ENCODE measurements around the gene SYCP2L. TPM values are rescaled to one million over a fixed set of nuclear protein-coding genes. Genes with fewer than 3 reads are reported as not detected.
"Not testable (repeated sequence)": the region's sequence is repeated elsewhere in the genome, so short reads cannot be mapped to it uniquely, and the experiment has no call there.

SYCP2L gene
- total RNA-seq, 4 donors from 2014 or later: 0.95 TPM; not detected in 3

- Histone ChIP-seq H3K4me3 (no peak overlapping the region), H3K36me3 (no peaks in the 10 kb centered on the region), H3K9me3 (no peaks in the 10 kb centered on the region), H3K27ac (no peak overlapping the region), H3K27me3 (no peaks in the 10 kb centered on the region), H3K4me1 (no peaks in the 10 kb centered on the region)
- WGBS, 2 donors (ENCODE audit: low coverage in 1 of 2): 86 to 96% methylated on average over 3 to 5 of the region's 5 CpGs
- DNase-seq: no peak
- in situ Hi-C loops (cut with MboI; ENCODE audit: low pct_ligation_motif_present in 1 of 4, low pct_unique_long_range_greater_than_20kb in 1 of 4, low sequenced_read_pairs in 3 of 4): no loop called here
- TF ChIP-seq POLR2A (IDR thresholded peaks at IDR 0.05) (no peak), POLR2AphosphoS5 (IDR thresholded peaks at IDR 0.05) (no peak)
- intact Hi-C loops (cut with DNase I; ENCODE audit: low total_unique reads): no loop called here
These were observed 90.5 kb downstream of the SYCP2L start for GRCh38 chr6:10977231-10977968.

DNA sequence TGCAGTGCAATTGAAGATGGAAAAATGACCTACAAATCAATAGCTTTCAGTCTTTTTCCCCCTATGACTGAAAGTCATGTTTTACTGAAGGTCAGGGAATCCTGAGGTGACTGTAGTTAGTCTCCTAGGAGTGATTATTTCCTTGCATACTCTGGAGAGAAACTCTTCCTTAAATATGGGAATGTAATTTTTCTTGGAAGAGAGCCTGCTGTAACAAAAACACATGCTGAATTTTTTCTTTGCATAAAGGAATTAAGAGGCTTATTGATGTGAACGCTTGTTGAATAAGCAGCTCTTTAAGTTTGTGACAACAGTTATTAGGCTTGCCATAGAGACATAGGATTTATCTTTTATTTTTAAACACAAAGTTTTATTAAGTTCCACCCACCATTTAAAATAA is 92.8 kb downstream of the SYCP2L start:
- WGBS, 2 donors (ENCODE audit: low coverage in 1 of 2): 59 to 67% methylated on average over 1 of the region's 1 CpG
- Histone ChIP-seq H3K27ac (no peak overlapping the region), H3K27me3 (no peaks in the 10 kb centered on the region), H3K4me1 (no peaks in the 10 kb centered on the region), H3K4me3 (no peak overlapping the region), H3K36me3 (no peaks in the 10 kb centered on the region), H3K9me3 (no peaks in the 10 kb centered on the region)
- in situ Hi-C loops (cut with MboI; ENCODE audit: low pct_ligation_motif_present in 1 of 4, low pct_unique_long_range_greater_than_20kb in 1 of 4, low sequenced_read_pairs in 3 of 4): no loop called here
- TF ChIP-seq EP300 (IDR thresholded peaks at IDR 0.05; ENCODE audit: low read depth) (no peak), POLR2A (IDR thresholded peaks at IDR 0.05) (no peak), POLR2AphosphoS5 (IDR thresholded peaks at IDR 0.05) (no peak)
- TF ChIP-seq, protein P1, sequence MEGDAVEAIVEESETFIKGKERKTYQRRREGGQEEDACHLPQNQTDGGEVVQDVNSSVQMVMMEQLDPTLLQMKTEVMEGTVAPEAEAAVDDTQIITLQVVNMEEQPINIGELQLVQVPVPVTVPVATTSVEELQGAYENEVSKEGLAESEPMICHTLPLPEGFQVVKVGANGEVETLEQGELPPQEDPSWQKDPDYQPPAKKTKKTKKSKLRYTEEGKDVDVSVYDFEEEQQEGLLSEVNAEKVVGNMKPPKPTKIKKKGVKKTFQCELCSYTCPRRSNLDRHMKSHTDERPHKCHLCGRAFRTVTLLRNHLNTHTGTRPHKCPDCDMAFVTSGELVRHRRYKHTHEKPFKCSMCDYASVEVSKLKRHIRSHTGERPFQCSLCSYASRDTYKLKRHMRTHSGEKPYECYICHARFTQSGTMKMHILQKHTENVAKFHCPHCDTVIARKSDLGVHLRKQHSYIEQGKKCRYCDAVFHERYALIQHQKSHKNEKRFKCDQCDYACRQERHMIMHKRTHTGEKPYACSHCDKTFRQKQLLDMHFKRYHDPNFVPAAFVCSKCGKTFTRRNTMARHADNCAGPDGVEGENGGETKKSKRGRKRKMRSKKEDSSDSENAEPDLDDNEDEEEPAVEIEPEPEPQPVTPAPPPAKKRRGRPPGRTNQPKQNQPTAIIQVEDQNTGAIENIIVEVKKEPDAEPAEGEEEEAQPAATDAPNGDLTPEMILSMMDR (IDR thresholded peaks at IDR 0.05): no peak
- DNase-seq: no peak
- intact Hi-C loops (cut with DNase I; ENCODE audit: low total_unique reads): no loop called here

DNA sequence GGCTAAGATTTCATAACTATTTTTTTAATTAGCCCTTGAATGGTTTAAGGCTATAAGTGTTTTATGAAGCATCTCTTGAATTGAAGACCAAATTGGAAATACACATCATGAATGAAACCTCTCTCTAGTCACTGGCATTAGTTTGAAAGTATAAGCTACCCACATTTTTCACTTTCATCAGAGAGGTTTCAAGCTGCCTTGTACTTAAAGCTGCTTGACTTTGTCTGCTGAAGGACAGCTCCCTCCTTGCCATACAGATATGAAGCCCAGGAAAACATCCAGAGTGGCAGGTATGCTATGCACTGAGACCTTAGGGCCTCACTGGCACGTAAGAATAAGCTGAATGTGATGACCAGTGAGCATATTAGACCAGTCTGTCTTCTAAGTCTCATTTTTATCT is 94.6 kb downstream of the SYCP2L start:
- 60 to 81% methylated on average over 1 of the region's 1 CpG for WGBS, 2 donors (ENCODE audit: low coverage in 1 of 2)
- no peak for DNase-seq
- Histone ChIP-seq H3K4me3 (no peak overlapping the region), H3K9me3 (no peaks in the 10 kb centered on the region), H3K27me3 (no peaks in the 10 kb centered on the region), H3K4me1 (no peaks in the 10 kb centered on the region), H3K36me3 (no peaks in the 10 kb centered on the region), H3K27ac (no peak overlapping the region)
- TF ChIP-seq, protein P1 (IDR thresholded peaks at IDR 0.05): no peak
- TF ChIP-seq EP300 (IDR thresholded peaks at IDR 0.05; ENCODE audit: low read depth): no peak
- in situ Hi-C loops (cut with MboI; ENCODE audit: low pct_ligation_motif_present in 1 of 4, low pct_unique_long_range_greater_than_20kb in 1 of 4, low sequenced_read_pairs in 3 of 4) (no loop called here), intact Hi-C loops (cut with DNase I; ENCODE audit: low total_unique reads) (no loop called here)

- H3K9me3 ChIP-seq; in situ Hi-C loops (cut with MboI; ENCODE audit: low pct_ligation_motif_present in 1 of 4, low pct_unique_long_range_greater_than_20kb in 1 of 4, low sequenced_read_pairs in 3 of 4); intact Hi-C loops (cut with DNase I; ENCODE audit: low total_unique reads); H3K27ac ChIP-seq; DNase-seq; H3K4me3 ChIP-seq; H3K36me3 ChIP-seq; H3K4me1 ChIP-seq; H3K27me3 ChIP-seq: not testable (repeated sequence)
- 68 to 83% methylated on average over 1 to 2 of the region's 2 CpGs for WGBS, 2 donors (ENCODE audit: low coverage in 1 of 2)
These were observed 98.1 kb downstream of the SYCP2L start for GRCh38 chr6:10984959-10985358.

DNA sequence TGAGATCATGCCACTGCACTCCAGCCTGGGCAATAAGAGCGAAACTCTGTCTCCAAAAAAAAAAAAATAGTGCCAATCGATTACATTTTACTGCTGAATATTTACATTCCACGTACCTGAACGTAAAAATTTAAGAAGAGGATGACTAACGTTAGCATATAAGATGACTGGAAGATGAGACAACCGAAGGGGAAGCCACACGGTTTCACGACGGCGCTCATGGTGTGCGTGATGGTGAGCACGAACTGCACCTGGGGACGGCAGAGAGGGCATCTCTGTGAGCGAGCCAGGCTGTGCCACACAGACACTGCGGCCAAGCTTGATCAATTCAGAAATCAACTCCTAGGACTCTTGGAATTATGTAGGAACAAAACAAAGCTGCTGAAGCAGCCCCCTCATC is 102.7 kb downstream of the SYCP2L start:
- intact Hi-C loops (cut with DNase I; ENCODE audit: low total_unique reads): no loop called here
- H3K9me3 ChIP-seq: no peaks in the 10 kb centered on the region
- 90% methylated on average over 15 of the region's 15 CpGs; no CpG with 5 or more reads in 1 of the 2 donors for WGBS, 2 donors (ENCODE audit: low coverage in 1 of 2)
- no peaks in the 10 kb centered on the region for H3K4me1 ChIP-seq
- in situ Hi-C loops (cut with MboI; ENCODE audit: low pct_ligation_motif_present in 1 of 4, low pct_unique_long_range_greater_than_20kb in 1 of 4, low sequenced_read_pairs in 3 of 4): no loop called here
- no peaks in the 10 kb centered on the region for H3K36me3 ChIP-seq
- no peaks in the 10 kb centered on the region for H3K27me3 ChIP-seq
- H3K27ac ChIP-seq: no peak overlapping the region
- H3K4me3 ChIP-seq: no peak overlapping the region
- no peak for TF ChIP-seq POLR2AphosphoS5 (IDR thresholded peaks at IDR 0.05)
- TF ChIP-seq, protein P1 (IDR thresholded peaks at IDR 0.05): no peak
- no peak for TF ChIP-seq POLR2A (IDR thresholded peaks at IDR 0.05)
- TF ChIP-seq EP300 (IDR thresholded peaks at IDR 0.05; ENCODE audit: low read depth): no peak
- no peak for DNase-seq

All from transverse colon (tissue), 4 donors.